Fibroblast of skin of right biceps (primary cell): ENCODE results near the gene LASP1NB.
"Not testable (repeated sequence)": the region's sequence is repeated elsewhere in the genome, so short reads cannot be mapped to it uniquely, and the experiment has no call there.

ENCODE experiments used
- DNase-seq: peaks from one replicate; pipeline ENCODE4 v3.0.0-alpha.2; 2013

LASP1NB gene

DNA sequence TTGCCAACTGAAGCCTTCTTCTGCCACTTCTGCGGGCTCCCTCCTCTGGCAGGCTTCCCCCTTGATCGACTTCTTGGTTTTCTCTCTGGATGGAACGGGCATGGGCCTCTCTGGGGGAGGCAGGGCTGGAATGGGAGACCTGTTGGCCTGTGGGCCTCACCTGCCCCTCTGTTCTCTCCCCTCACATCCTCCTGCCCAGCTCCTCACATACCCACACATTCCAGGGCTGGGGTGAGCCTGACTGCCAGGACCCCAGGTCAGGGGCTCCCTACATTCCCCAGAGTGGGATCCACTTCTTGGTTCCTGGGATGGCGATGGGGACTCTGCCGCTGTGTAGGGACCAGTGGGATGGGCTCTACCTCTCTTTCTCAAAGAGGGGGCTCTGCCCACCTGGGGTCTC, 6.5 kb upstream of the LASP1NB start:
- DNase-seq: no peak

DNA sequence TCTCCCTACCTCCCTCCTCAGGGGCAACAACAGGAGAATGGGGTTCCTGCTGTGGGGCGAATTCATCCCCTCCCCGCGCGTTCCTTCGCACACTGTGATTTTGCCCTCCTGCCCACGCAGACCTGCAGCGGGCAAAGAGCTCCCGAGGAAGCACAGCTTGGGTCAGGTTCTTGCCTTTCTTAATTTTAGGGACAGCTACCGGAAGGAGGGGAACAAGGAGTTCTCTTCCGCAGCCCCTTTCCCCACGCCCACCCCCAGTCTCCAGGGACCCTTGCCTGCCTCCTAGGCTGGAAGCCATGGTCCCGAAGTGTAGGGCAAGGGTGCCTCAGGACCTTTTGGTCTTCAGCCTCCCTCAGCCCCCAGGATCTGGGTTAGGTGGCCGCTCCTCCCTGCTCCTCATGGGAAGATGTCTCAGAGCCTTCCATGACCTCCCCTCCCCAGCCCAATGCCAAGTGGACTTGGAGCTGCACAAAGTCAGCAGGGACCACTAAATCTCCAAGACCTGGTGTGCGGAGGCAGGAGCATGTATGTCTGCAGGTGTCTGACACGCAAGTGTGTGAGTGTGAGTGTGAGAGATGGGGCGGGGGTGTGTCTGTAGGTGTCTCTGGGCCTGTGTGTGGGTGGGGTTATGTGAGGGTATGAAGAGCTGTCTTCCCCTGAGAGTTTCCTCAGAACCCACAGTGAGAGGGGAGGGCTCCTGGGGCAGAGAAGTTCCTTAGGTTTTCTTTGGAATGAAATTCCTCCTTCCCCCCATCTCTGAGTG, 5.9 kb upstream of the LASP1NB start:
- no peak for DNase-seq

DNA sequence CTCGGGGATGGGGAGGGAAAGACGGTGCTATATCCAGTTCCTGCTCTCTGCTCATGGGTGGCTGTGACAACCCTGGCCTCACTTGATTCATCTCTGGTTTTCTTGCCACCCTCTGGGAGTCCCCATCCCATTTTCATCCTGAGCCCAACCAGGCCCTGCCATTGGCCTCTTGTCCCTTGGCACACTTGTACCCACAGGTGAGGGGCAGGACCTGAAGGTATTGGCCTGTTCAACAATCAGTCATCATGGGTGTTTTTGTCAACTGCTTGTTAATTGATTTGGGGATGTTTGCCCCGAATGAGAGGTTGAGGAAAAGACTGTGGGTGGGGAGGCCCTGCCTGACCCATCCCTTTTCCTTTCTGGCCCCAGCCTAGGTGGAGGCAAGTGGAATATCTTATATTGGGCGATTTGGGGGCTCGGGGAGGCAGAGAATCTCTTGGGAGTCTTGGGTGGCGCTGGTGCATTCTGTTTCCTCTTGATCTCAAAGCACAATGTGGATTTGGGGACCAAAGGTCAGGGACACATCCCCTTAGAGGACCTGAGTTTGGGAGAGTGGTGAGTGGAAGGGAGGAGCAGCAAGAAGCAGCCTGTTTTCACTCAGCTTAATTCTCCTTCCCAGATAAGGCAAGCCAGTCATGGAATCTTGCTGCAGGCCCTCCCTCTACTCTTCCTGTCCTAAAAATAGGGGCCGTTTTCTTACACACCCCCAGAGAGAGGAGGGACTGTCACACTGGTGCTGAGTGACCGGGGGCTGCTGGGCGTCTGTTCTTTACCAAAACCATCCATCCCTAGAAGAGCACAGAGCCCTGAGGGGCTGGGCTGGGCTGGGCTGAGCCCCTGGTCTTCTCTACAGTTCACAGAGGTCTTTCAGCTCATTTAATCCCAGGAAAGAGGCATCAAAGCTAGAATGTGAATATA, 4.8 kb upstream of the LASP1NB start:
- DNase-seq: no peak

DNA sequence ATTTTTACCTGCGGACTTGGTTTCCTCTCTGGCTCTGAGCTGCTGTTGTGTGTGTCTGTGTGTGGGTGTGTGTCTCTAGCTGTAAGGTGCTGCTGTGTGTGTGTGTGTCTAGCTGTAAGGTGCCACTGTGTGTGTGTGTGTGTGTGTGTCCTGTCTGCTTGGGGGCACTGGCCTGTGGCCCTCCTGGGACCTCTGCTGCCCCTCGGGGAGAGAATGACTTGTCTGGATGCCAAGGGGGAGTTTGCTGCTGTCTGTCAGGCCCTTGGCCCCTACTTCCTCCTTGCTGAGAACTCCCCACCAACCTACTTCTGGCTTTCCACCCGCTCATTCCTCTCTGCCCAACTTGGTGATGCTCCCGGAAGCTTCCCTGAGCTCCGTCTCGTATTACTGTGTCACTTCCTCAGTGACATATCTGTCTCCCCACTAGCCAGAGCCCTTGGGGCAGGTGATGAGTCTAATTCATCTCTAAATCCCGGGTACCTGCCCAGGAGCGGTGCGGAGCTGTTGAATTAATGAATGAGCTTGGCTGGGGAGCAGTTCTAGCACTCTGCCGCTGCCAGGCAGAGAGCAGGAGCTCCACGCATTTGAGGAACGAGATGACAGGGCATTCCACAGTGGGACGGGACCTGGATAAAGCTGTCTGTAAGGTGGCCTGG, 3.5 kb upstream of the LASP1NB start:
- no peak for DNase-seq

DNA sequence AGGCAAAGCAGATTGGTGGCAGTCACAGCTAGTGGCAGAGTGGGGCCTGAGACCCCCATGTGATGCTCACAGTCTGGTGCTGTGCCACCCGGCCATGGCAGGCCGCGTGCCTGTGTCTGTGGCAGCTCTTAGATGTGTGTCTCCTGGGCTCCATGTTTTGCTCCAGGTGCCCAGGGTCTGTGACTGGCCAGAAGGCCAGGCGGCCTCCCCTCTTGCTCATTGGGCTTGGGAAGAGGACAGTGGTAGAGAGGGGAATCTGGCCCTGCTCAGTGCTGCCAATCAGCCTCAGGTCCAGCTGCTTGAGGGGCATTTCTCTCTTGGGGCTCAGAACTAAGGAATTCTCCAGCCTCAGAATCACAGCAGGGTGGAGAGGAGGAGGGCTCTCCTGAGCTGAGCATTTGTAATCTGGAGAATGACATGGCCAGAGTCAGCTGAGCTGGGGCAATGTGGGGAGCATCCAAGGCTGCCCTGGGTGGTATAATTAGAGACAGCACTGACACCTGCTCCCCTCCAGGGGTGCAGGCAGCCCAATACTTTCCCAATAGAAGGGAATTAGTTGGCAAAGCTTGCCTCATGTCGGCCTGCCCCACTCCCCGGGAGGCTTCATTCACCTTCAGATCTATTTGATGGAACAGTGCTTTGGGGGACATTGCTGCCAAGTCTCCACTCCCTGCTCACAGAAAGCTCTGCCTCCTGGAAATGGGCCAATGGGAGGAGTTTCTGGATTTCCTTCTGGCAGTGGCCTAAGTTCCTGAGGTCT, 2.7 kb upstream of the LASP1NB start:
- DNase-seq: peak; percentile 74

DNA sequence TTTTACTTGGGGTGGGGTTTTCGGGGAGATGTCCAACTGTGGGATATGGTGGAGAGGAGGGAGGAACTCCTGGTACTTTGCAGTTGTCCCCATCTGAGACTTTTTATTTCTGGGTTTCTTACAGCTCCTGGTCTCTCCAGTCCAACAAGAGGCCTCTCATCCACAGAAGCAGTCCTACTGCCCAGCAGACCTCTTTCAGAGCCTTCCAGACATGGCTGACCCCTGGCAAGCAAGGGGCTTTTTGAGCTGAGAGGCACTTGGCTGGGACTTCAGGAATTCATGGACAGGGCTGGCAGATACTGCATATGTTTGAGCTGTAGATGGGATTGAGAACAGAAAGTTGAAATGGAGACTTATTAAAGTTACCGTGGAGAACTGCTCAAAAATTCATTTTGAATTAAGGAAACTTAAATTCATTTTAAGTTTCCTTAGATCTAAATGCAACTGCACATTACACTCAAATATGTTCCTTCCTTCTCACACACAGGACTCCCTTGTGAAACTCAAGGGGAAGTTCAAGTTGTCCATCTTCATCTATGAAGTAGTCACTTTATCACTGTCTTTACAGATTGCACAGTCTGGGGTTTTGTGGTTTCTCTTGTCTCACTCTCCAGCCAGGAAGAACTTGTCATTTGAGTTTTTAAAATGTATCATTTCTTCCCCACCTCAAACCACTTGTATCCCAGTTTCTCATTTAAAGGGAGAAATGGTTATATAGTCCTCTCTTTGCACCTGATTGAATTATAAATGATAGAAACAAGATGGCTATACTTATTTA, 1.1 kb downstream of the LASP1NB start:
- DNase-seq: peak; percentile 29

DNA sequence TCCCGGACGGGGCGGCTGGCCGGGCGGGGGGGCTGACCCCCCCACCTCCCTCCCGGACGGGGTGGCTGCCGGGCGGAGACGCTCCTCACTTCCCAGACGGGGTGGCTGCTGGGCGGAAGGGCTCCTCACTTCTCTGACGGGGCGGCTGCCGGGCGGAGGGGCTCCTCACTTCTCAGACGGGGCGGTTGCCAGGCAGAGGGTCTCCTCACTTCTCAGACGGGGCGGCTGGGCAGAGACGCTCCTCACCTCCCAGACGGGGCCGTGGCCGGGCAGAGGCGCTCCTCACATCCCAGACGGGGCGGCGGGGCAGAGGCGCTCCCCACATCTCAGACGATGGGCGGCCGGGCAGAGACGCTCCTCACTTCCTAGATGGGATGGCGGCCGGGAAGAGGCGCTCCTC, 5.4 kb downstream of the LASP1NB start:
- not testable (repeated sequence) for DNase-seq

DNA sequence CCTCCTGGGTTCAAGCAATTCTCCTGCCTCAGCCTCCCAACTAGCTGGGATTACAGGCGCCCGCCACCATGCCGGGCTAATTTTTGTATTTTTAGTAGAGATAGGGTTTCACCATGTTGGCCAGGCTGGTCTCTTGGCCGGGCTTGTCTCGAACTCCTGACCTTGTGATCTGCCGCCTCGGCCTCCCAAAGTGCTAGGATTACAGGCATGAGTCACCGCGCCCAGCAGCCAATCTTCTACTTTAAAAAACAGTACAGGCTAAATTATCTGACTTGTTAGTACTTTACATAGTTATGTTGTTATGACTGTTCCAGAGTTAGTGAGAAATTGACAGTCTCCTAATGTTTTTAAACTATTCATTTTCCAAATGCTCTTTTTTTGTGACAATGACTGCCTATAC, 8.5 kb downstream of the LASP1NB start:
- peak; percentile 33 for DNase-seq

DNA sequence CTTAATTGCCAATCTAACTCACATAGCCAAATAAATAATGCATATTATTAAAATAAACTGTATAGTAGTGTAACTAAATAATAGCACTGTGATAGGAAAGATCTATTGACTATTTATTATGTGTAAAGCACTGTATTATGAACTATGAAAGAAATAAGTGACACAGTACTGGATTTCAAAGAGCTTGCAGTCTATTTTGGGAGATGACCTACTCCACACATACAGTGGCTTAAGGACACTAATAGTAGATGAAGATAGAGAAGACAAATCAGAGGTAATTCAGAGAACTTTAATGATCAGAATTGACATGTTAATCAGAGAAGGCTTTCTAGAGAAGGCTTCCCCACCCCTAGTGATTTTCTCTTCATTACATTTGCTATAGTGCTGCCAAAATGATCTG, 14.6 kb downstream of the LASP1NB start:
- DNase-seq: no peak

DNA sequence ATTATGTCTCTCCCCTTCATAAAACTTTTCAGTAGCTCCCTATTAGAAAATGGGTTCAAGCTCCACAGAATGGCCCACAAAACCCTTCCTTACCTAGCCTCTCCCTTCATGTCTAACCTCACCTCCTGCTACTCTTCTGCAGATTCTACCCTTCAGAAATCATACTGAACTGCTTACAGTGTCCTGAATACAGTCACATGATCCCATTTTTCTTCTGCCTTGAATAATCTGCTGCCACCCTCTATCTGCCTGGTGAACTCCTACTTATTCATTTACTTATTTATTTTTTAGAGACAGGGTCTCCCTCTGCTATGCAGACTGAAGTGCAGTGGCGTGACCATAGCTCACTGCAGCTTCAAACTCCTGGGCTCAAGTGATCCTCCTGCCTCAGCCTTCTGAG, 15.0 kb downstream of the LASP1NB start:
- DNase-seq: no peak

DNA sequence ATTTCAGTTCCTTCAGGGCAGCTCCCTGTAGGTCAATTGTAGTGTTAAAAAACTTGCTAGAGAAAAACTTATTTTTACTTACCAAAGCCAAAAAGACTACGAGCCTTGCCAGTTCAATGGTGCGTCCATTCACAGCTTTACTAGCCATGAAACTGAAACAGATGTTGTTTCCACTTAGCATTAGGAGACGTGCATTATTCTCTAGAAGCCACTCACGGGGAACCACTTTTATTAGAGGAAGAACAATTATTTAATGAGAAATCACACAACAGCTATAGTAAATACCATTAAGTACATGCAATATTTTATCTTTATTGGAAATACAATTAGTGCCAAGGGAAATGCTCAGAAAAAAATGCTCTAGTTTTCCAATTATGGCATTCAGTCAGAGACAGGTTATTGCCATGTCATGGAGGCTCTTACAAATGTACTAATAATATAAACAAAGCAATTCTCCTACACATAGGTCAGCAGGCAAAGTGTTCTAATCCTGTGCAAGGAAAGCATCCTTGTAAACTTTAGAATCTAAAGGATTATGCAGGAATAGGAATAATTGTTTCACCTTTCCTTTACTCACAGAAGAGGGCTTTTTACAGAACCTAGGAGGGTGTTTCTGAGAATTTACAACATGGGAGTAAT, 17.4 kb downstream of the LASP1NB start:
- no peak for DNase-seq

DNA sequence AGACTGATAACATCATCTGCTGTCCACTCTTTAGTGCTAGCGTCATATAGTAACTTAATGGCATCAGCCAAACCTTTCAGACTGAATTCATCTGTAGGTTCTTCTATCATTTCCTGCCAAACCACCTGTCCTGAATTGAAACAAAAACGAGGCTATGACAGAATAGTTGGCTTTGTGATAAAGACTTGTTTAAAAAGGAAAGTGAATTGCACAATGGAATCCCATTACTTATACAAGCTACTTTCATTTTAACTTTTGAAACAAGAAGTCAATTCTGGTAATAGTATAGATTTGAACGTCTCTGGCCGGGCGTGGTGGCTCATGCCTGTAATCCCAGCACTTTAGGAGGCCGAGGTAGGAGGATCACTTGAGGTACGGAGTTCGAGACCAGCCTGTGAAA, 18.2 kb downstream of the LASP1NB start:
- DNase-seq: no peak

DNA sequence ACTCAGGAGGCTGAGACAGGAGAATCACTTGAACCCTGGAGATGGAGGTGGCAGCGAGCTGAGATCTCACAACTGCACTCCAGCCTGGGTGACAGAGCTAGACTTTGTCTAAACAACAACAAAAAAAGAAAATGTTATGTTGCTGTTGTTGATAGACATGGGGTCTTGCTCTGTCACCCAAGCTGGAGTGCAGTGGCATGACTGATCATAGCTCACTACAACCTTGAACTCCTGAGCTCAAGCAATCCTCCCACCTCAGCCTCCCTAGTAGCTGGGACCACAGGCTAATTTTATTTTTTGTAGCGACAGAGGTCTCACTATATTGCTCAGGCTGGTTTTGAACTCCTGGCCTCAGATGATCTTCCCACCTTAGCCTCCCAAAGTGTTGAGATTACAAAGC, 21.8 kb downstream of the LASP1NB start:
- no peak for DNase-seq

DNA sequence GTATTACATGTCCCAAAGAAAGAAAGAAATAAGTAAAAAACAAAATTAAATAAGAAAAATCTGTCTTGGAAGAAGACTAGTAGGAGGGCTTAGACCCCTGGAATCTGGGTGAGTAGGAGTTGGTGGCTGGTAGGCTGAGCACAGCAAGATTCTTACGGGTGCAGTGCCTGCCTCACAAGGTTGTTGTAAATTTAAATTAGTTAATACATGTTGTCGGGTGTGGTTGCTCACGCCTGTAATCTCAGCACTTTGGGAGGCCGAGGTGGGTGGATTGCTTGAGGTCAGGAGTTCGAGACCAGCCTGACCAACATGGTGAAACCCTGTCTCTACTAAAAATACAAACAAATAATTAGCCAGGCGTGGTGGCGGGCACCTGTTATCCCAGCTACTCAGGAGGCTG, 28.4 kb downstream of the LASP1NB start:
- DNase-seq: not testable (repeated sequence)

DNA sequence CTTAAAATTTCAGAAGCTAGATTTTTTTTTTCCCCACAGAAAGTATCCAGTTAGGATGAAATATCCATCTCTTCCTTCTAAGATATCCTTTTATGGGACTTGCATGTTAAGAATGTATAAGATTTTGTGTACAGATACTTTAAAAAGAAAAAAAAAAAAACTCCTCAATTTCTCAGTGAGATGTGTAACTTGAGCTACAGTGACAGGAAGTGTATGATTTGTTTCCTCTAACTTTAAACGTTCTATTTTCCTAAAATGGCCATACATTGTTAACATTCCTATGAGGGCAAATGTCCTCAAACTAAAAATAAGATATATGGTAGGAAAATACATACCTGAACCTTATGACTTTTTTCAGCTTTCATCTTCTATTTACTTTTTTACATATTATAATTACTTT, 32.9 kb downstream of the LASP1NB start:
- peak; percentile 79 for DNase-seq

DNA sequence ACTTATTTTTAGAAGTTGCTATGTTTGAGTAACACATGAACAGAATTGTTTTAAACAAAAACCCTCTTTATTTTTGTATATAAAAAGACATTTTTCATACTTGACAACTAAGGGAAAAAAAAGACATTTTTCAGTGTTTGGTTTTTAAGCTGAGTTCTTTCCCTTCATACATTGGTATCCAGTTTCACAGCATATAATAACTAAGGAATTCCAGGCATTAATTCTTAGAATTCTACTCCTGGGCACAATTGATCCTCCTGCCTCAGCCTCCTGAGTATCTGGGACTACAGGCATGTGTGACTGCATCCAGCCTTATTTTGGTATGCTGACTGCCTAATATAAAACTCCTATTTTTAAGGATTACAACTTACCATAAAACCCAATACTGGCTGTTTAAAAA, 33.3 kb downstream of the LASP1NB start:
- peak; percentile 87 for DNase-seq

DNA sequence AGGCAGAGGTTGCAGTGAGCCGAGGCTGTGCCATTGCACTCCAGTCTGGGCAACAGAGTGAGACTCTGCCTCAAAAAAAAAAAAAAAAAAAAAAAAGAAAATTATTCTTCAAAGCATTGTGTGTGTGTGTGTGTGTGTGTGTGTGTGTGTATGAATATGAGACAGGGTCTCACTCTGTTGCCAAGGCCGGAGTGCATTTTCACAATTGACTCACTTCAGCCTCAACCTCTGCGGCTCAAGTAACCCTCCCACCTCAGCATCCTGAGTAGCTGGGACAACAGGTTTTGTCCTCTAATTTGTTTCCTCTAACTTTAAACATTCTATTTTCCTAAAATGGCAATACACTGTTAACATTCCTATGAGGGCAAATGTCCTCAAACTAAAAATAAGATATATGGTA, 34.1 kb downstream of the LASP1NB start:
- DNase-seq: no peak

DNA sequence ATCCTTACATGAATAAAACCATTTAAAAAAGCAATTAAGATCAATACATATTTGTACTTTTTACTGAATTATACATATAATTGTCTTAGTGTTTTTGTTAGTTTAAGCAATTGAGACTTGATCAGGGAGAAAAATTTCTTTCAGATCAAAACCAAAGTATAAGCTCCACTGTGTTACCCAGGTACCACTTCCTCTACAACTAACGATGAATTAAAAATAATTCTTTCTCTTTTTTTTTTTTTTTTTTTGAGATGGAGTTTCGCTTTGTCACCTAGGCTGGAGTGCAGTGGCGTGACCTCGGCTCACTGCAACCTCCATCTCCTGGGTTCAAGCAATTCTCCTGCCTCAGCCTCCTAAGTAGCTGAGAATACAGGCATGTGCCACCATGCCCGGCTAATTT, 35.0 kb downstream of the LASP1NB start:
- DNase-seq: no peak

DNA sequence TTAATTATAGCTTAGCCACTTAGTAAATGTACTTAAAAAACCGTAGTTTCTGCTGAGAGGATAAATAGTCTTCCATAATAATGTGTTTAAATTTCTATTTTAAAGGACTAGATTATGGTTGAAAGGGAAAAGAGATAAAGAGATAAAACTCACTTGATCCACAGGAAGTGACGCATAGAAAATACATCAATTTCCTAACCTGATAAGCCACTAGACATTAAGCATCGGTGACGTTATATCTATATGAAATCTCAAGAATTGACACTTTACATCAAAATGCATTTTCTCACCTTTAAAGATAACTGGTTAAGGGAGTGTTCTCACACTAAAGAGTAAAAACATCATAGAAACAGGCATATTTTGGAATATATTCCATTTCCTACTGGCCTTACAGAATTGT, 36.0 kb downstream of the LASP1NB start:
- no peak for DNase-seq

DNA sequence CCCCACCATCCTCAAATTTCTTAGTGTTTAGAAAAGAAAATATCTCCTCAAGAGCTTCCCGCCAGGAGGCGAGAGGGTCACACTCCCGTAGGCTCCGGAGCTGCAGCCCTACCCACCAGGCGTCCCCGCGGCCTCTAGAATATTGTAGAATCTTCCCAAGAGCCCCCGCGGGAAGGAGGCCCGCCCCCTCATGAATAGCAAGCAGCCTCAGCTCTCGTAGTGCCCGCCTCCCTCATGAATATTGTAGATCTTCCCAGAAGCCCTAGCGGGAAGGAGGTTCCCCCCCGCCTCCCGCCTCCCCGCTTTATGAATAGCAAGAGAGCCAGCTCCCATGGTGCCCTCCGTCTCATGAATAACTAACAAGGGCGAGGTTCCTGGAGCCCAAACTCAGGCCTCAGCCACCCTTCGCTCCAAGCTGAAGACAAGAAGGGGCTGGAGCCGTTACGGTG, 41.9 kb downstream of the LASP1NB start, which contains the start of gene FBXO47:
Gene FBXO47 (minus strand): TSS at position 114 of the 449 bp plus-strand sequence. CDS start 4,378 bp downstream, outside the sequence.
- DNase-seq: peak; percentile 88

DNA sequence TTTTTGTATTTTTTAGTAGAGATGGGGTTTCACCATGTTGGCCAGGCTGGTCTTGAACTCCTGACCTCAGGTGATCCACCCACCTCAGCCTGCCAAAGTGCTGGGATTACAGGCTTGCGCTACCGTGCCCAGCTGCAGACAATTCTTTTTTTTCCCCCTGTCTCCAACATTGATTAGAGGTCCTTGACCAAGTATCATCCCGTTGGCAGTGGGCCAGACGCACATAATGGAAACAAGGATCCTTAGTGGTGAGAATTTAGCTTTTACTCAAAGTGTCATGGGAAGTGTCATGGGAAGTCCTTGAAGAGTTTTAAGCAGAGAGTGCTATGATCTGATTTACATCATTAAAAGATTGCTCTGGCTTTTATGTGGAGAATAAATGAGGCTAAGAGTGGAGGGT, 43.9 kb downstream of the LASP1NB start:
- no peak for DNase-seq
